HG03521 (cell line): ENCODE measurements around the gene MAGOHB.
"Not testable (repeated sequence)": the region's sequence is repeated elsewhere in the genome, so short reads cannot be mapped to it uniquely, and the experiment has no call there.

Experiments
- ATAC-seq: cut with Tn5 transposase; IDR thresholded peaks from one replicate; pipeline ENCODE4 v1.9.1; 2021; ENCODE audit warnings: mild to moderate bottlenecking, moderate library complexity; ENCODE audit not compliant: unreplicated experiment

The MAGOHB gene

DNA sequence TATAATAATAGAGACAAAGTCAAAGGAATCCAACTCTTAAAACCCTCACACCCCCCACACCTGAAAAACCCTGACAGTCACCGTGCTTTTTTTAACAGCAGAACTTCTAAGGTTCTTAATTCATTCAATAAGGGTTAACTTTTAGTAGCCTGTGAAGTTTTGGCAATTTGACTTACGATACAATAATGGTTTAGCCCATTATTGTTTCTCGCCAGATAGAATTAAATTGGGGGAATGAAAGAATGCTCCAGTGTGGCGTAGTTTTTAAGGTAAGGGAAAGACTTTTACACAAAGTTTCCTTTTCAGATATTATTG, 604 bp upstream of the MAGOHB start:
- no peak for ATAC-seq

DNA sequence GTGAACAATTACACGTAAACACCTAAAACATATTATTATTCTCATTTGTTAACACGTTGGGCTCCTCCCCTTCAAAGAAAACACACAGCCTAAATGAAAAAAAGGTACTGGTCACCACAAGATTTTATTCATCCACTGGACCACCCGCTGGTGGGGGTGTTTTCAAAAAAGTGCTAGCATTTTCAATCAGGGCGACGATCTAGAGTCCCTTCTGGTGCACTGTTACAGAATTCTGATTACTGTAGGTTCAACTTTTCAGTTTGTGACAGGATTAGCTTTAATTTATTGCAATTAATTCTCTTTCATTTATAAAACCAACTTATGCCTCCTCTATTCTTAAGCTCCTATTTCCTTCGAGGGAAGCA, 443 bp downstream of the MAGOHB start:
- ATAC-seq, result peak; percentile 2

DNA sequence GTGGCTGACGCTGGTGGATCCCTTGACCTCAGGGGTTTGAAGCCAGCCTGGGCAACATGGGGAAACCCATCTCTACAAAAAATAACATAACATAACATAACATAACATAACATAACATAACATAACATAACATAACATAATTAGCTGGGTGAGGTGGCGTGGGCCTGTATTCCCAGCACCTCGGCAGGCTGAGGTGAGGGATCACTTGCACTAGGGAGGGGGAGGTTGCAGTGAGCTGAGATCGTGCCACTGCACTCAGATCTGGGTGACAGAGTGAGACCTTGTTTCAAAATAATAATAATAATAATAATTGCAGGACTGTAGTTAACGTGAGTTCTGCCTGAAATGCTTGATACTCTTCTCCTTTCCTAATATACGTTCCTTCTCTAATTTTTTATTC, 1.3 kb downstream of the MAGOHB start:
- ATAC-seq, result no peak

DNA sequence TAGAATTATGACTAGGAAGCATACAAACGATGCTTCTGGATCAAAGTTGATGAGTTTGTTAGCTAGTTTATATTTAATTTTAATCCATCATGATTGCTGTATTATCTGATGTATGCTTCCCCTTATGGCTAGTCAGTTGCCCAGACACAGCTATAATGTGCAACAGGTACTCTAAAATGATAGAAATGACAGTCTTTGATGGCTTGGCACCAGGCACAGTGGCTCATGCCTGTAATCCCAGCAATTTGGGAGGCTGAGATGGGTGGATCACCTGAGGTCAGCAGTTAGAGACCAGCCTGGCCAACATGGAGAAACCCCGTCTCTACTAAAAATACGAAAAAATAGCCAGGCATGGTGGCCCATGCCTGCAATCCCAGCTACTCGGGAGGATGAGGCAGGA, 2.2 kb downstream of the MAGOHB start:
- not testable (repeated sequence) for ATAC-seq

GRCh38 chr12:10610188-10610587, 3.2 kb downstream of the MAGOHB start:
- no peak for ATAC-seq

GRCh38 chr12:10607885-10608458, 5.4 kb downstream of the MAGOHB start:
- ATAC-seq, result no peak

GRCh38 chr12:10601860-10602259, 11.5 kb downstream of the MAGOHB start:
- no peak for ATAC-seq

- no peak for ATAC-seq
These were observed 12.4 kb downstream of the MAGOHB start for GRCh38 chr12:10600988-10601387.

GRCh38 chr12:10595881-10596280, 17.5 kb downstream of the MAGOHB start:
- no peak for ATAC-seq

- no peak for ATAC-seq
These were observed 22.4 kb downstream of the MAGOHB start for GRCh38 chr12:10590966-10591365.

GRCh38 chr12:10584415-10584814, 29.0 kb downstream of the MAGOHB start:
- no peak for ATAC-seq

DNA sequence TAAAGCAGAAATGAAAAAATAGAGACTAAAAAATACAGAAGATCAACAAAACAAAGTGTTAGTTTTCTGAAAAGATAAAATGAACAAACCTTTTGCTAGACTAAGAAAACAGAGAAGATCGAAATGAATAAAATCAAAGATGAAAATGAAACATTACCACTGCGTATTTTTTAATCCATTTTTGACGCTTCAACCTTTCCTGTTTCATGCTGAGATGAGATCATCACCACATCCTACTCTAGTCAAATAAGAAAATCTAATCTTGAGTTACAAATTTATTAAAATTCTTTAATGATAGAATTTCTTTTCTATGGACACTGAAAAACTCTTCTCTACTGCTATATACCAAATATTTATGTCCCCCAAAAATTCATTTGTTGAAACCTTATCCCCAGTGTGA, 30.7 kb downstream of the MAGOHB start:
- no peak for ATAC-seq

- not testable (repeated sequence) for ATAC-seq
These were observed 31.3 kb downstream of the MAGOHB start for GRCh38 chr12:10582133-10582532.

- ATAC-seq, result no peak
These were observed 39.1 kb downstream of the MAGOHB start for GRCh38 chr12:10574307-10574706.

DNA sequence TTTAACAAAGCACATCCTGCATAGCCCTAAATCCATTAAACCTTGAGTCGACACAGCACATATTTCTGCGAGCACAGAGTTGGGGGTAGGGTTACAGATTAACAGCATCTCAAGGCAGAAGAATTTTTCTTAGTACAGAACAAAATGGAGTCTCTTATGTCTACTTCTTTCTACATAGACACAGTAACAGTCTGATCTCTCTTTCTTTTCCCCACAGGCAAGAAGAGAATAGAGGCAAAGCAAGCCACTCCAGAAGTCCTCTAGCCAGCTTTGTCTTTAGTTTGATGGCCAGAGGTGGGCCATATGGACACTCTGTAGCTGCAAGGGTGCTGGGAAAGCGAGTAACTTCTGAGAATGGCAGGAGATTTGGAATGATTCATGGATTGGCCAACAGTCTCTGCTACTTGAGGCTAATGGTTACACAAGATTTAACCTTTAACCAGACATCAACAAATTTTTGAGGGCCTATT, 41.4 kb downstream of the MAGOHB start:
- not testable (repeated sequence) for ATAC-seq

DNA sequence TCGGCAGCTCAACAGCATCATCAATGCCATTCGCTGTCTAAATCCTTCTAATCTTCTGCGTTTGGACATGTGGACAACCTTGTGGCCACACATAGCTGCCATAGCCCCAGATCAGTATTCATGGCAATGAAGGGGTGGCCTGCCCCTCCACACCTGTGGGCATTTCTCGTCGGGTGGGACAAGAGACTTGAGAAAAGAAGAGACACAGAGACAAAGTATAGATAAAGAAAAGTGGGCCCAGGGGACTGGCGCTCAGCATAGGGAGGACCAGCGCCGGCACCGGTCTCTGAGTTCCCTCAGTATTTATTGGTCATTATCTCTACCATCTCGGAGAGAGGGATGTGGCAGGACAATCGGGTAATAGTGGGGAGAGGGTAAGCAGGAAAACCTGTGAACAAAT, 42.3 kb downstream of the MAGOHB start:
- ATAC-seq, result no peak

GRCh38 chr12:10567813-10568212, 45.6 kb downstream of the MAGOHB start:
- ATAC-seq, result no peak

DNA sequence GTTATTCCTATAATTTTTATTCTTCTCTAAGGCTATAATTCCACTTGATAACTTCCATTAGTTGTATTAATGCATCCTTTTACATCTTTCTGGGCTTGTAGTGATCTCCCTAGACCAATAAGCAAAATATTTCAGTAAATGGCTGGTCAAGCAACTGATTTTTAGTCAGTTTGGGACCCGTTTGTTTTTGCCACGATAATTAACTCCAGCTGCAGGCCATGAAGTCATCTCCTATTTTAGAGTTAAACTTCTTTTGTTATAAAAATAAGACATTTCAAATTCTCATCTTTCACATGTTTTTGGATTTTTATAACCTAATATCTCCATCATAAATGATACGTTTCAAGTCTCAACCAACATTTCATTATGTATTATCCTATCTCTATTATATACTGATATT, 49.4 kb downstream of the MAGOHB start:
- ATAC-seq, result no peak

DNA sequence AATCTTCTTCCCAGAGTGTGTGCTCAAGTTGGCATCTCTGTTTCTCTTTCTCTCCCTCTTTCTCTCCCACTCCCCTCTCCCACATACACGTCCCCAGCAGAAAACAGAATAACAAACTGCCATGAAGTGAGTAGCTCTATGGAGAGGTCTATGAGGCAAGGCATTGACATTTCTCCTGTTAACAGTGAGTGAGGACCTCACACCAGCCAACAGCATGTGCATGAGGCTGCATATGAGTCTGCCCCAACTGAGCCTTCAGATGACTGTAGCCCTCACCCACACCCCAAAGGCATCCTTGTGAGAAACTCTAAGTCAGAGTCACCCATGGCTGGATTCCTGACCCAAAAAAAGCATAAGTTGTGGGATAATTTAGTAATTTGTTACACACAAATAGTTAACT, 50.4 kb downstream of the MAGOHB start:
- no peak for ATAC-seq

DNA sequence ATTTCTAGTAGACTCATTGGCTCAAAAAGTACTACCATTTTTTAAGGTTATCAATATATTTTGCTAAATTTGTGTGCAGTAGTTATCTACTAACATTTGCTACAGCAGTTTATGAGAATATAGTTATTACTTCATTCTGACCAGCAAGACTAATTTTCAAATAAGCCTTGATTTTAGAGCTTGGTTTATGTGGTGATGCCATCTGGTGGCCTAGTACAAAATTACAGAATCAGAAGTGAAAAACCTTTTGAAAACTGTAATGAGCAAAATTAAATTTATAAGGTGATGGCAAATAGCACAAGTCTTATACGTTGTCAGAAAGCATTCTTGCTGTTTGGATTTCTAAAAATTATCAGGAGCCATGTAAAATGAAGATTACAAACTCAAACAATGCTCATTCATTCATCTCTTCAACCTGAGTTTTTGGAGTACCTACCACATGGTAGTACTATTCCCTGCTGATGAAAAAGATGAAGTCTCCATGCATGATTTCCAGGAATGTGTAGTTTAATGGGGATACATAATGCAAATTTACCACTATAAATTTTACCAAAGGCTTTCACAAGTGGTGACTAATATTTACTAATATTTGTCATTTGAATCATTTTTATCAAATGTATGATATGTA, 51.0 kb downstream of the MAGOHB start:
- no peak for ATAC-seq

DNA sequence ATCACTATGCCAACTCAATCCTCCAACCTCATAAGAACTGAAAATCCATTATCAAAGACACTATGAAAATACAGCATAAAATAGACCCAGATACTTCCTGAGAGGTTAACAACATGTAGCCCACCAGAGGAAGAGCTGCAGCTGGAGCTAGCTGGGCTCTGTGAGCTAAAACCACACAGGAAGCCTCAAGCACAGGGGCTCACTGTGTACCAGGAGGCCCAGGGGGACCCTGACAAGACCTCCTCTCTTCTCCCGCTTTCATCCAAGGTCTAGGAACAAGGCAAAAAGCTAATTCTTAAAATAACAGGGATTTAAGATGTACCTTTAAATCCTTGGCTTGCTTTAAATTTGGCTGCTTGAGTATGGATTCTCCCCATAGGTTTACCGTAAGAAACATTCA, 54.2 kb downstream of the MAGOHB start:
- no peak for ATAC-seq

DNA sequence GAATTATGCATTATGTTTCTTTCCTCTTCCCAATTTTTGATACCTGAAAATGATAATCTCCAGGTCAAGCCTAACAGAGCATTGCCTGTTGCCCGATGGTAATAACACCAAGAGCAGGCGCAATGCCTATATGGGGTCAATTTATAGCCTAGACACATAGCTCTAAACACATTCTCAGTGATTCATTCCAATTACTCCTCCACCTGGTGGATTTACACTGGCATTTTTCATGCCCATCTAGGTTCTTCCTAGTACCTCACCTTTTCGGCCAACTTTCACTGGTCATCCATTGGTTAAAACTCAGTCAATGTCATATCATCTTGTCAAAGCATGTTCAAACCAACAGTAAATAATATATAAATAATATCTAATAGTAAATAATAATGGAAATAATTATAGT, 54.6 kb downstream of the MAGOHB start:
- ATAC-seq, result no peak

DNA sequence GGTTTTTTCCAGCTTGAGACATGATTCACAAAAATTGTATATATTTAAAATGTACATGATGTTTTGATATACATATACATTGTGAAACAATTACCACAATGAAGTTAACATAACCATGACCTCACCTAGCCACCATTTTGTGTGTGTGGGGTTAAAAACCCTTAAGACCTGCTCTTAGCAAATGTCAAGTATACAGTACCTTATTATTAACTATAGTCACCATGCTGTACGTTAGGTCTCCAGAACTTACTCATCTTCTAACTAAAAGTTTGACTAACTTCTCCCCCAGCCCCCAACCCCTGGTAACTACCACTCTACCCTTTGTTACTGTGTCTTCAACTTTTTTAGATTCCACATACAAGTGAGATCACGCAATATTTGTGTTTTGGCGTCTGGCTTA, 55.1 kb downstream of the MAGOHB start:
- no peak for ATAC-seq
